ENCODE data around the gene UQCRC1.

The UQCRC1 gene

DNA sequence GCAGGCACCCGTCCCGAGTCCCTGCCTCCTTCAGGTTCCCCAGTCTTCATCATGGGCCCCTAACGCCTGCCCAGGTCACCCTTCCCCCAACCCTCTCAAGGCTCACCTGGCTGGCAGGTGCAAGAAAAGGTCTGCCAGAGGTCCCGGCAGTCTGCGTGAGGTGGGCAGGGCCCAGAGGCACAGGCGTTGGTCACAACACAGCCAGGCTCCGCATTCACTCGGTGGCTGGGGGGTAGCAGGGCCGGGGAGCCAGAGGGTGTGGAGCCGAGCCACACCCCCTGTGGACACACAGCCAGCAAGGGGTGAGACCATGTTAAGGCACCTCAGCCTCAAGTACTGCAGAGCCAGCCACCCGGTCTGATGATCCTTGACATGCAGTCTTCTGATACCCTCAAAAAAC lies 42.3 kb upstream of the UQCRC1 start:
- H3K4me3 ChIP-seq (ENCODE audit: low read length) = no peak overlapping the region
- TF ChIP-seq, protein P1, sequence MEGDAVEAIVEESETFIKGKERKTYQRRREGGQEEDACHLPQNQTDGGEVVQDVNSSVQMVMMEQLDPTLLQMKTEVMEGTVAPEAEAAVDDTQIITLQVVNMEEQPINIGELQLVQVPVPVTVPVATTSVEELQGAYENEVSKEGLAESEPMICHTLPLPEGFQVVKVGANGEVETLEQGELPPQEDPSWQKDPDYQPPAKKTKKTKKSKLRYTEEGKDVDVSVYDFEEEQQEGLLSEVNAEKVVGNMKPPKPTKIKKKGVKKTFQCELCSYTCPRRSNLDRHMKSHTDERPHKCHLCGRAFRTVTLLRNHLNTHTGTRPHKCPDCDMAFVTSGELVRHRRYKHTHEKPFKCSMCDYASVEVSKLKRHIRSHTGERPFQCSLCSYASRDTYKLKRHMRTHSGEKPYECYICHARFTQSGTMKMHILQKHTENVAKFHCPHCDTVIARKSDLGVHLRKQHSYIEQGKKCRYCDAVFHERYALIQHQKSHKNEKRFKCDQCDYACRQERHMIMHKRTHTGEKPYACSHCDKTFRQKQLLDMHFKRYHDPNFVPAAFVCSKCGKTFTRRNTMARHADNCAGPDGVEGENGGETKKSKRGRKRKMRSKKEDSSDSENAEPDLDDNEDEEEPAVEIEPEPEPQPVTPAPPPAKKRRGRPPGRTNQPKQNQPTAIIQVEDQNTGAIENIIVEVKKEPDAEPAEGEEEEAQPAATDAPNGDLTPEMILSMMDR (IDR thresholded peaks at IDR 0.05; ENCODE audit: insufficient read depth, low read depth, low read length, missing control alignments) = no peak
- DNase-seq (ENCODE audit: low read depth) = no peak

DNA sequence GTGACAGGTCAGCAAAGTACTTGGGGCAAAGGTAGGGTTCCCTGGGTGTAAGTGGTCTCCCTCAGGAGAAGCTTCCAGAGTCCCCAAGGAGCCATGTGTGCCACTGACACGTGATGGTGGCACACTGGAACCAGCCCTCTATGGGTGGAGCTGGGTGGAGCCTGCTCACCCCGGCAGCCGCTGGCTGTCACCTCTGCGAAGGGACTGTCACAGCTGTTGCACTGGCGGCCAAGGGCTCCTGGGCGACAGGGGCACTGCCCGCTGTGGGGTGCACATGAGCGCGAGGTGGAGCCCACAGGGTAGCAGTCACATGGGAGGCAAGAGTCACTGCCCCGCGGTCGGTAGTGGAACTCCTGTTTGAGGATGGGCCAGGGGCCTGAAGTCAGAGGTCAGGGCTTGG lies 41.3 kb upstream of the UQCRC1 start:
- TF ChIP-seq, protein P1 (IDR thresholded peaks at IDR 0.05; ENCODE audit: insufficient read depth, low read depth, low read length, missing control alignments) = no peak
- no peak overlapping the region for H3K4me3 ChIP-seq (ENCODE audit: low read length)
- no peak for DNase-seq (ENCODE audit: low read depth)

DNA sequence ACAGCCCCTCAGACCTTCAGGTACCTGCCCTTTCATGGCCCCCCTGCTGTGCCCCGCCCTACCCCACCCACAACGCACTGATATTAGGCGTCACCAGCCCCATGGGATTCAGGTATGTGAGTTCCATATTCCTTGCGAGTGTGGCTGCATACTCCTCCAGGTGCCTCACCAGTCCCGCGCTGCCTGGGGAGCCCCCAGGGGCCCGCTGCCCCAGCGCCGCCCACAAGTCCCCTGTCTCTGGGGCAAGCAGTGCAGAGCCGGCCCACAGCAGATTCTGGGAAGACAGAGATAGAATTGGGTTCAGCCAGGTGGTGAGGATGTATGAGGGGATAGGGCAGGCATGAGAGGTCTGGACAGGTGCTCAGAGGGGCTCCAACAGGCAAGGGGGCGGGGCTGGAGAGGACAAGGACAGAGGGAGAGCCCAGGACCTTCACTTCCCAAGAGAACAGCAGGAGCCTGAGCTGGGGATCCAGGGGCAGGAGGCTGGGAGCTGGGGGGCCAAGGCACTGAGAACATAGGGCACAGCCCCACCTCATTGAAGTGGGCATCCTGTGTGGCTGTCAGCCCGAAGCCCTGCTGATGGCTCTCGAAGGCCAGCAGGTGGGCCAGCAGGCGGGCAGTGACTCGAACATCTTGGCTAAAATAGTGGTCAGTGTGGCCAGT lies 38.9 kb upstream of the UQCRC1 start:
- TF ChIP-seq, protein P1 (IDR thresholded peaks at IDR 0.05; ENCODE audit: insufficient read depth, low read depth, low read length, missing control alignments) = no peak
- no peak for DNase-seq (ENCODE audit: low read depth)

DNA sequence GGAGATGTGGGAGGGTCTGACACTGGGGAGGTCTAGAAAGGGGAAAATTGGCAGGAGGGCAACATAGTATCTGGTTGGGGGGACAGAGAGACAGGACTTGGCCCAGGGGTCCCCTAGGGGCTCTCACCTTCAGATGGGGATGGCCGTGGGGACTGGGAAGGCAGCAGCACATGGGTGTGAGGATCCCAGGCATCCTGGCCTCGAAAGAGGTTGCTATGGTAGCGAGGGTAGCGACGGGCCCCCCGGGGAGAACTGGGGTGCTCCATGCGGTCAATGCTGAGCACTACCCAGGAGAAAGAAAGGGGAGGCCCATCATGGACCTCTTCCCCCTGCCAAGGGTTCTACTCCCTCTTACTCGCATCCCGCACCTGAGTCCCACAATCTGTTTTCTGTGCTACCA lies 38.3 kb upstream of the UQCRC1 start:
- no peak overlapping the region for H3K4me3 ChIP-seq (ENCODE audit: low read length)
- TF ChIP-seq, protein P1 (IDR thresholded peaks at IDR 0.05; ENCODE audit: insufficient read depth, low read depth, low read length, missing control alignments) = no peak
- DNase-seq (ENCODE audit: low read depth) = no peak

More for the DNA sequence above, 38.9 kb upstream of the UQCRC1 start:
- no peak overlapping the region for H3K4me3 ChIP-seq (ENCODE audit: low read length)

DNA sequence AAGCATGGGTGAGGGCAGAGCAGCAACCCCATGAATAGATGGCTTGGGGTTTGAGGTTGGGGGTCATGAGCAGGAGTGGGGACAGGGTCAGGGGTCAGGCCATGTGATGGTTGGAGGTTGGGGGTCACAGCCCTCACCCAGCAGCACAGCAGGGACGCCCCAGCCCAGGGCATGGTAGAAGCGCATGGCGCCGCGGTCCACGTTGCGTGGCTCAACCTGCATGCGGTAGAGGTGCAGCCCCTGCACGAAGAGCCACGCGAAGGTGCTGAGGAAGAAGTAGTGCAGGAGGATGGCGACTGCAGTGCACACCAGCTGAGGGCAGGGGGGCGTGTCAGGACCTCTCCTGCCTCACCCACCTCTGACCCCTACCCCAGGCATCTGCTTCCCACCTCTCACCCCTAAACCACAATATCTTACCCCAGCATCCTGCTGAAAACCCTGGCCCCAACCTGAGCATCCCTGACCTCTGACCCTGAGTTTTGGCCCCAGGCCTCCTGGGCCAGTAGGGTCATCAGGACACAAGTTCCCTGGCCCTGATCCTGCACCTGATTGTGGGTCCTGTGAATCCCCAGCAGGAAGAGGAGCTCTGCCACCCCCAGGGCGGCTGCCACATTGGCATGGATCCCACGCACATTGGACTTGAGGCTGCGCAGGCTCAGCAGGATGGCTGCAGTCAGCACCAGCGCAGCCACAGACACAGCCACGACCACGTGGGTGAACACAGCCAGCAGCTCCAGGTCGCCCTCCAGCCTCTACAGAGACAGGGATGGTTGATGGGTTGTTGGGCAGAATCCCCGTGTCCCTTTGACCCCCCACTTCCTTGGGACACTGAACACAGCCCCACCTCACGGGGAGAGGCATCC lies 35.7 kb upstream of the UQCRC1 start:
- TF ChIP-seq, protein P1 (IDR thresholded peaks at IDR 0.05; ENCODE audit: insufficient read depth, low read depth, low read length, missing control alignments) = no peak

DNA sequence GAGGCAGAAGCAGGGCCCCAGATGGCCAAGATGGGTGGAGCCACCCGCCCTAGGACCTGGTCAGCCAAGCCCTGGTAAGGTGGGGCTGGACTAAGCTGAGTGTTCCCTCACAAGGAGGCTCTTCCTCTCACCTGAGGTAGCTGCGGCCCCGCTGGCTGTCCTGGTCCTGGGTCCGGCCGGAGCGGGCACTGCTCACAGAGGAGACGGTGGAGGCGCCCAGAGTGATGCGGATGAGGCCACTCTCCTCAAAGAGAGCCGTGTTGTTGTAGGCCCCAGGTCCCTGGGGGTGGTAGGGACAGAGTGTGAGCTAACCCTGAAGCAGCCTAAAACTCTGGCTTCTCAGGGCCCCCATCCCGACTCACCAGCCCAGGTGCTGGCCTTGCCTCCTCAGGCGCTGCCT lies 33.2 kb upstream of the UQCRC1 start:
- no peak overlapping the region for H3K4me3 ChIP-seq (ENCODE audit: low read length)
- TF ChIP-seq, protein P1 (IDR thresholded peaks at IDR 0.05; ENCODE audit: insufficient read depth, low read depth, low read length, missing control alignments) = no peak
- no peak for DNase-seq (ENCODE audit: low read depth)

More for the DNA sequence above, 35.7 kb upstream of the UQCRC1 start:
- DNase-seq (ENCODE audit: low read depth) = no peak
- no peak overlapping the region for H3K4me3 ChIP-seq (ENCODE audit: low read length)

All from epithelial cell of esophagus (primary cell).